HG03520 (cell line): ENCODE measurements around the gene GRIN2C.

Experiments
- ATAC-seq: cut with Tn5 transposase; IDR thresholded peaks from one replicate; pipeline ENCODE4 v1.9.1; 2021; ENCODE audit warnings: mild to moderate bottlenecking, moderate library complexity; ENCODE audit not compliant: unreplicated experiment

Gene GRIN2C

GRCh38 chr17:74822939-74823367 lies 36.7 kb downstream of the GRIN2C start:
- ATAC-seq, result no peak

GRCh38 chr17:74822335-74822938 lies 37.2 kb downstream of the GRIN2C start:
- no peak for ATAC-seq

- ATAC-seq, result no peak
Measured at GRCh38 chr17:74821655-74822334, 37.9 kb downstream of the GRIN2C start.

- ATAC-seq, result no peak
Measured at GRCh38 chr17:74819801-74820436, 39.8 kb downstream of the GRIN2C start.

DNA sequence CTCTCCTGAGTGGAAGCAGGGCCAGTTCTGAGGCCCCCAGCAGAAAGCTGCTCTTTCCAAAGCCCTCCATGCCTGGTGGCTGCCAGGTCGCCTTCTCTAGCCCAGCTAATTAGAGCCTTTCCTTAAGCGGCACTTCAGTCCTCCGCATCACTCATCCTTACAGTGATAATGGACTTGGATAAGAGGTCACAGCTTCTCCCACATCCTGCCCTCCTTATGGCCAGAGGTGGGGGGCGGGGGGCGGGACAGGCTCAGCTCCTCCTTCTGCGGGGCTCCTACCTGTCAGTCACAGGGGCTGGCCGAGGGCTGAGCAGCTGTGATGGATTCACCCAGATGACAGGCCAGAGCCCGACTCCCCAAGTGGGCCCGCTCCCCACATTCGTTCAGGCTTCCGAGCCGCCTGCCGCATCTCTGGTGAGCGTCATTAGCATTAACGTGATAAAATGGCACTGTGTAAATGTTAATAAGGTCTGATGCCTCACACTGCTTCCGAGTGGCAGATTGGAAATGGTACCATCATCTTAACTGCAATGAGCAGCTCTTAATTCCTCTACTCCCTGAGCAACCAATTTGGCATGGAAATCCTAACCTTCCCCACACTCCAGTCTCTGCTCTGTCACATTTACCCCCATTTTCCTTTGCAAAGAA lies 41.3 kb downstream of the GRIN2C start:
- no peak for ATAC-seq

DNA sequence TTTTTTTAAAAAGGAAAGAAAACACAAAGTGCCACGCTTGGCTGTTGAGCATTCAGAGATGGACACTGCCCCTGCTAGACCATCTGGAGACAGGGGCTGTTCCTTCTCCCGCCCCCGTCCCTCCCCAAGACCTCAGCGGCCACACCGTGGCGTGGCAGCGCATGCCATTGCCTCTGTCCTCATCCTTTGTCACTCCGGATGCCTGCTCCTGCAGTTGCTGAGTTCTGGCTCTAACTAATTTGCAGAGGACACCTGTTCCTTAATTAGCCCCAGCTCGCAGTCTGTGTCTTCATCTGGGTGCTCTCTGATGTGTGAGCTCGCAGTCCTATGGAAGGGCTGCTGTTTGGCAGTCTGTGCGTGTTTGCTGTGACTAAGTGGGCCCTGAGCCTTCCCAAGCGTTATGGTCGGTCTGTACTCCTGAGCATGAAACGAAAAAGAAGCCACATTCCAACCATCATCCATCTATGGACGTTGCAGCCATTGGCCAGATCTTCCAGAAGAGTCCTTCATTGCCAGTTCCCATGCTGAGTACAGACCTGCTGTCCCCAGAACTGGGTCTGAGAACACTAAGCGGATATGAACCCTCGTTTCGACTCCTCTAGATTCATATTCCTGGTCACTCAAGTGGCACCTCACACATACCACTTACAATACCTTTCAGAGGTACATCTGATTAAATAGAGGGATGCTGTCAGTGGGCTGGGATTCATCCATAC lies 42.6 kb downstream of the GRIN2C start:
- ATAC-seq, result no peak

DNA sequence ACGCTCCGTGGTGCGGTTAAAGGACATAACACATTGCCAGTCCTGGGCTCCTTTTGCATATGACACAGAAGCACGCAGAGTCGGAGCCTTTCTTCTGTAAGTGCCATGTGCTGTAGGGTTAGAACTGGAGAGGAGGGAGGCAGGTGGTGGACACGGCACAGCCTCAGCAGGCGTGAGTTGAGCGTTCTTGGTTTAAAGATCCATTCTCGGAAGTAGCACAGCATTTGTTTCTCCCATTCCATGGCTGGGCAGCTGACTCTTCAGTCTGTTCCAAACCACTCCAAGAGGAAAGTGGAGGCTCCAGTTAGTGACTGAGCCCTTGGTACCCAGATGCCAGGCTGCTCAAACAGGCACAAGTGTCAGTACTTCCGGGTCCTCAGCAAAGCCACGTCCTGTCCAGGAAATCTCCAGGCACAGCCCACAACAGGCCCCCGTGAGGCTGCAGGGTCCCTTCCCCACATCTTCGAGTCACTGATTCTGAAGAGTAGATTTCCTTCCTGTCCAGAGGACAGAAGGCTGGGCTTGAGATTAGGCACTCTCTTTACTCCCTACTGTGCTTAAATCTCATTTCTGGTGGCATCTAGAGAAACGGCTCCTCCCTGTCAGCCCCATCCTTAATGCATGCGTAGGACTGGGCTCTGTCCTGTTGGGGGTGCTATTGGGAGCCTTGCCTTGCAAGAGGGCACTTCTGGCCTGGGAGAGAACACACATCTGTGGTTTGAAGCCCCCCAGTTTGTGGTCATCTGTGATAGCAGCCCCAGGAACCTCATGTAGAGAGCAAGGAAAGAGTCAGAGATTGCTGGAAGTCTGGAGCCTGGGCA lies 43.9 kb downstream of the GRIN2C start:
- no peak for ATAC-seq

- ATAC-seq, result no peak
Measured at GRCh38 chr17:74815067-74815466, 44.6 kb downstream of the GRIN2C start.

- ATAC-seq, result no peak
Measured at GRCh38 chr17:74814453-74814852, 45.2 kb downstream of the GRIN2C start.

GRCh38 chr17:74812109-74813009 lies 47.3 kb downstream of the GRIN2C start:
- ATAC-seq, result no peak

DNA sequence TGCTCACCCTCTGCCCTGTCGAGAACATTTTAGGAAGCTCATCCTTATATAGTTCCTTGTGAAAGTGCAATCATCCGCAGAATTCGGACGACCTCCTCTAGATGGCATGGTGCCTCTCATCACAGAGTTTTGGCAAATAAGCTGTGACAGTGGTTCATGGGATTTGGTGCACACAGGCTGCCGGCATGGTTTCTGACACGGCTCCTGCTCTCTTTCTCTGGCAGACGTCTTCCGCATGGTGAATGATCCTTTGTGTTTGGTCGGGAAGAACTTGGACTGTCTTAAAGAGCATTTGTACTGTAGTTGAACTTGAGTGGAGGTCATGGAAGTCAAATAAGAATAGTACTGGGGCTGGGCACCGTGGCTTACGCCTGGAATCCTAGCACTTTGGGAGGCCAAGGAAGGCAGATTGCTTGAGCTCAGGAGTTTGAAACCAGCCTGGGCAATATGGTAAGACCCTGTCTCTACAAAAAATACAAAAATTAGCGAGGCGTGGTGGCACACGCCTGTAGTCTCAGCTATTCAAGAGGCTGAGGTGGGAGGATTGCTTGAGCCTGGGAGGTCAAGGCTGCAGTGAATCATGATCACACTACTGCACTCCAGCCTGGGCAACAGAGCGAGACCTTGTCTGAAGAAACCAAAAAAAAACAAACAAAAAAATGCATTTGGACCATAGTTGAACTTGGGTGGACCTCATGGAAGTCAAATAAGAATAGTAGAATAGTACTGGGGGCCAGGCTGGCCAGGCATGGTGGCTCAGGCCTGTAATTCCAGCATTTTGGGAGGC lies 48.8 kb downstream of the GRIN2C start:
- no peak for ATAC-seq

GRCh38 chr17:74808714-74809430 lies 50.8 kb downstream of the GRIN2C start:
- ATAC-seq, result no peak

- ATAC-seq, result no peak
Measured at GRCh38 chr17:74807925-74808324, 51.8 kb downstream of the GRIN2C start.

DNA sequence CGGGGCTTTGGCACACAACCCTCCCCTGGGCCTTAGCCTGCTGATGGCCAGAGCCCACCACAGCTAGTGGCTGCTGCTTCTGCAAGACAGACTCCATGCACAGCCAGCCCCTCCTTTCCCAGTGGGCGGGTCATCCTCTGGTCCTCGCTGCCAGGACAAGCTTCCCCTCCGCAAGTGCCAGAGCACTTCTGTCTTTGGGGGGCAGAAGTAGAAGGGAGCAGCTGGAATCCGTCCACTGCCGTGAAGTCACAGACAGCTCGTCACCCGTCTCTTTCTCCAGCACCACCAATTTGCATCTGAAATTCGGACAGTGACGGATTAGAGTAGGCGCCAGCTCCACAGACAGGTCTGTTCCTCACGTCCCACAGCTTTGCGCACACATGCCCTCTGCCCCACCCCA lies 52.2 kb downstream of the GRIN2C start:
- ATAC-seq, result no peak

GRCh38 chr17:74806334-74806733 lies 53.4 kb downstream of the GRIN2C start:
- ATAC-seq, result no peak

- ATAC-seq, result no peak
Measured at GRCh38 chr17:74805591-74805991, 54.1 kb downstream of the GRIN2C start.

DNA sequence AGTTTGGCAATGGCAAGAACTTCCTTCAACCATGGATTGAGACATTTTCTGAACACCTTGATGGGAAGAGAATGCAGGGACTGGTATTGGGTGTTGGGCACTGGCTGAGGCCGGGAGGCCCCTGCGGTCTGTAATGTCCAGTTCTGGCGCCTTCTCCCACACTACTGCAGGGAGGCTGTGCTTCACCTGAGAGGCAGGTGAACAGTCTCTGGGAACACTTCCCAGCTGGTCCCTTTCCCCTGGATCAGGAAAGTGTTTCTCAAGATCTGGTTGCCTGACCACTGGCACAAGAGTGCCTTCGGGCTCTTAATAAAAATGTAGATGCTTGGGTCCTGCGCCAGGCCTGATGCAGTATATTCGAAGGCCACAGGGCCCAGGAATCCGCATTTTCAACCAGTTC lies 55.0 kb downstream of the GRIN2C start:
- ATAC-seq, result no peak

- no peak for ATAC-seq
Measured at GRCh38 chr17:74803971-74804370, 55.7 kb downstream of the GRIN2C start.
